ENCODE results near the gene AFF2.

- TF ChIP-seq POLR2AphosphoS5 (IDR thresholded peaks at IDR 0.05; ENCODE audit: low read depth, low read length) (no peak), POLR2A (IDR thresholded peaks at IDR 0.05; ENCODE audit: low read depth, low read length) (no peak), TAF1 (IDR thresholded peaks at IDR 0.05; ENCODE audit: borderline replicate concordance, low read depth, low read length) (no peak)
Measured at GRCh38 chrX:149004936-149005335, 504.5 kb downstream of the AFF2 start.

Measured in GM12892 (cell line).